ENCODE data around the gene MARCHF10. TPM values are rescaled to one million over a fixed set of nuclear protein-coding genes. Genes with fewer than 3 reads are reported as not detected.
A peak's percentile ranks its signal among the peaks of the same experiment; 100 is the strongest.

MARCHF10 gene
- total and polyA plus RNA-seq, 9 of the 15 experiments (the other 6 are each of a cell fraction or from before 2014, with no cell fraction given) = not detected

DNA sequence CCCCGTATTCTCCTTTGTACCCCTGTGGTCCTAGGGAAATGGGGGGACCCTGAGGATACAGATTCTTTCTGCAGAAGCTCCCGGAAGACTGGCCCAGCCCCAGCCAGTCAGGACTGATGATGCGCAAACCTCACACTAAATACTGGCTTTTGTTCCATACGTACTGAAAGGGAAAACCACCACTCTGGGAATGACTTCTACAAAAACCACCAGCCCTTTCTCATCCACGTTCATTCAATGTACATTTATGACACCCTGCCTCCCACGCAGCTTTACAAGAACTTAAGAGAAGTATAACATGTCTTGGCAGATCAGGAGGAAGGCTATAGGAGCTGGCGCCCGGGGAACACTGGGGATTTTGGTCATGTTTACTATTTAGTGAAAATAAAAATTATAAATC lies 70.6 kb downstream of the MARCHF10 start (continued):
- TF ChIP-seq CBX3 (IDR thresholded peaks at IDR 0.05; ENCODE audit: borderline replicate concordance in 1 of 2, low read length in 2 of 2) = no peak

DNA sequence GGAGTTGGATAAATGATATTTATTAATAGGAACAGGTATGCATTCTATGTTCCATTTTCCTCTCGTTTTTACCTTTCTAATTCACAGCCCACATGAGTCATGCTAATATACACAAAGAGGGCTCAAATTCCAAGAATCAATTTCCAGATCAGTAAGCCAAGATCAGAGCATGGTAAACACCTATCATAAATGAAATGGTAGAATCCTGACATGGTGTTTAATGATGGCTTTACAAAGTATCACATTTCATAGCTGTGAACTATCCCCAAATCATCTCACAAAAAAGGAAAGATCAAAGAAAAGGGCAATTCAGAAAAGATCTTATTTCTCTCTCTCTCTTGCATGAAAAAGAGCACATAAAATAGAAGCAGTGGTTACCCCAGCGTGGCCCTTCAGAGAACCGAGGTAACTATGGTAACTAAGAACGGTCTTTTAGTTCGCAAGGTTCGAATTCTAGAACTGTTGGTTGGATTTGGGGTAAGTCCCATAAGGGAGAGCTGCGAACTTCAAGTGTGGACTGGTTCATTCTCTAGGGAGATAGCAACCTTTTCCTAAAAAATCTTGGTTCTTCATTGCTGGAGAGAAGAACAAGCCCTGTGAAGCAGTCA lies 73.0 kb downstream of the MARCHF10 start:
- in situ Hi-C loops (cut with MboI) = no loop called here
- peak; percentile 40 for FAIRE-seq
- ATAC-seq = no peak

DNA sequence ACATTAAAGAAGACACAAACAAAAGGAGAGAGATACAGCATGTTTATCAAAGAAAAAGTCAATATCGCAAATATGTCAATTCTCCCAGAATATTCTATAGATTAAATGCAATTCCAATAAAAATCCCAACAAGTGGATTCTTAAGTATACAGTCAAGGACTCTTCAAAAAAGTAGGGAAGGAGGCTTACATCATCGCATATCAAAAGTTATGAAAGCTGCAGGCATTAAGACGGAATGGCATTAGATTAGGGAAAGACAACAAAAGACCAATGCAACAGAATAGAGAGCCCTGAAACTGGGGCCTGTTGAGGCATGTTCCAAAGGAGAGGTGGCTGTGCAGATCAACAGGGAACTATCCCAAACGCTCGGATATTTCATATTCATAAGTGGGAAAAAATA lies 76.0 kb downstream of the MARCHF10 start:
- H3K4me1 ChIP-seq (replicated peaks in 1 of 2; ENCODE audit: control insufficient read depth in 2 of 2, insufficient read depth in 2 of 2, low read length in 2 of 2) = no peaks in the 10 kb centered on the region
- no peaks in the 10 kb centered on the region for H3K9me3 ChIP-seq (replicated peaks; ENCODE audit: control insufficient read depth, insufficient read depth, low read depth, low read length)
- no peak overlapping the region for H3K4me3 ChIP-seq
- H3K36me3 ChIP-seq (ENCODE audit: control insufficient read depth, insufficient read depth, low read length) = no peaks in the 10 kb centered on the region
- BruUV-seq (replicated peaks) = no TSS peak
- no peak for DNase-seq (ENCODE audit: extremely low read depth in 1 of 4, low spot score in 3 of 4)
- H3K4me2 ChIP-seq (ENCODE audit: insufficient read depth, low read length) = no peak overlapping the region
- peaks cover 15 to 21% of the 10 kb centered on the region in 2 experiments; a peak in 3 of 5 replicates for H3K27me3 ChIP-seq (ENCODE audit: control insufficient read depth in 2 of 2, insufficient read depth in 2 of 2, low read length in 2 of 2)
- intact Hi-C loops (cut with micrococcal nuclease) = no loop called here
- no peak overlapping the region for H3K27ac ChIP-seq (ENCODE audit: extremely low read depth, low read depth, low read length)
- no peaks in the 10 kb centered on the region for H4K20me1 ChIP-seq (replicated peaks; ENCODE audit: control insufficient read depth, insufficient read depth, low read length)
- no peak overlapping the region for H2AFZ ChIP-seq (ENCODE audit: low read depth, low read length)
- H3K9ac ChIP-seq (ENCODE audit: insufficient read depth in 1 of 2, low read depth in 2 of 2, low read length in 2 of 2) = no peak overlapping the region
- in situ Hi-C loops (cut with MboI) = no loop called here
- no peaks in the 10 kb centered on the region for H3K79me2 ChIP-seq (ENCODE audit: control insufficient read depth, insufficient read depth, low read length)
- TF ChIP-seq COPS2 (conservative IDR thresholded peaks at IDR 0.05) = no peak
- TF ChIP-seq FOXM1 (IDR thresholded peaks at IDR 0.05; ENCODE audit: low read depth) = no peak
- TF ChIP-seq FOXM1 (CRISPR knock-in tag; IDR thresholded peaks at IDR 0.05; ENCODE audit: low read depth) = no peak
- TF ChIP-seq RFX7 (CRISPR knock-in tag; IDR thresholded peaks at IDR 0.05) = no peak
- no peak for TF ChIP-seq SMC3 (conservative IDR thresholded peaks at IDR 0.05; ENCODE audit: insufficient read depth, low read depth, low read length)
- TF ChIP-seq CREBBP (IDR thresholded peaks at IDR 0.05; ENCODE audit: low read depth, low read length) = no peak
- TF ChIP-seq BDP1 (IDR thresholded peaks at IDR 0.05; ENCODE audit: insufficient read depth, insufficient read length) = no peak
- no peak for ATAC-seq
- POLR2A ChIA-PET = no interaction called here
- 2% methylated on average over 5 of the region's 5 CpGs for WGBS (ENCODE audit: insufficient coverage, low coverage, missing lambda C conversion rate)
- CTCF ChIA-PET (ENCODE audit: low intra/inter-chr PET ratio) = no interaction called here
- no peaks in the 10 kb centered on the region for H3K9me1 ChIP-seq (ENCODE audit: control insufficient read depth, insufficient read depth, low read length)
- FAIRE-seq = no peak

More for the DNA sequence above, 73.0 kb downstream of the MARCHF10 start:
- no peaks in the 10 kb centered on the region for H3K79me2 ChIP-seq (ENCODE audit: control insufficient read depth, insufficient read depth, low read length)
- CTCF ChIA-PET (ENCODE audit: low intra/inter-chr PET ratio) = no interaction called here
- H3K9me3 ChIP-seq (replicated peaks; ENCODE audit: control insufficient read depth, insufficient read depth, low read depth, low read length) = no peaks in the 10 kb centered on the region
- H3K27me3 ChIP-seq (ENCODE audit: control insufficient read depth in 2 of 2, insufficient read depth in 2 of 2, low read length in 2 of 2) = peaks cover 22 to 30% of the 10 kb centered on the region in 2 experiments
- intact Hi-C loops (cut with micrococcal nuclease) = no loop called here
- no peak overlapping the region for H3K4me2 ChIP-seq (ENCODE audit: insufficient read depth, low read length)
- H4K20me1 ChIP-seq (replicated peaks; ENCODE audit: control insufficient read depth, insufficient read depth, low read length) = no peaks in the 10 kb centered on the region
- H3K4me3 ChIP-seq = no peak overlapping the region
- no peak overlapping the region for H3K9ac ChIP-seq (ENCODE audit: insufficient read depth in 1 of 2, low read depth in 2 of 2, low read length in 2 of 2)
- H2AFZ ChIP-seq (ENCODE audit: low read depth, low read length) = no peak overlapping the region
- H3K4me1 ChIP-seq (replicated peaks in 1 of 2; ENCODE audit: control insufficient read depth in 2 of 2, insufficient read depth in 2 of 2, low read length in 2 of 2) = no peaks in the 10 kb centered on the region
- TF ChIP-seq HMG20A (CRISPR knock-in tag; conservative IDR thresholded peaks at IDR 0.05) = no peak
- TF ChIP-seq CCAR2 (IDR thresholded peaks at IDR 0.05; ENCODE audit: low read depth, low read length) = no peak
- TF ChIP-seq RFX1 (IDR thresholded peaks at IDR 0.05) = peak; percentile 68
- WGBS (ENCODE audit: insufficient coverage, low coverage, missing lambda C conversion rate) = 2% methylated on average over 7 of the region's 7 CpGs
- H3K9me1 ChIP-seq (ENCODE audit: control insufficient read depth, insufficient read depth, low read length) = no peaks in the 10 kb centered on the region
- no TSS peak for BruUV-seq (replicated peaks)
- H3K27ac ChIP-seq (ENCODE audit: extremely low read depth, low read depth, low read length) = no peak overlapping the region
- POLR2A ChIA-PET = interaction anchor here (1.0 to 2.0 kb wide), 2 partner anchors 8 to 11 kb away, joined by 3 to 6 read pairs; no protein-coding TSS in a partner anchor
- H3K36me3 ChIP-seq (ENCODE audit: control insufficient read depth, insufficient read depth, low read length) = no peaks in the 10 kb centered on the region
- no peak for DNase-seq (ENCODE audit: extremely low read depth in 1 of 4, low spot score in 3 of 4)

Measured in K562 (cell line).